NCI-H510A (cell line): ENCODE results near the gene TBP.
A peak's percentile ranks its signal among the peaks of the same experiment; 100 is the strongest.
"Not testable (repeated sequence)": the region's sequence is repeated elsewhere in the genome, so short reads cannot be mapped to it uniquely, and the experiment has no call there.

ENCODE experiments used
- DNase-seq: peaks from one replicate; lab custom pipeline; 2025; lab: John Stamatoyannopoulos, UW

The TBP gene

GRCh38 chr6:170554013-170554795 lies at the start of gene TBP:
Gene TBP, plus strand, starts transcription at chr6:170554369. Its CDS starts 2,661 bp downstream, at chr6:170557030.
- peak; percentile 95 for DNase-seq

GRCh38 chr6:170504479-170504878 lies 49.7 kb upstream of the TBP start:
- DNase-seq, result no peak

GRCh38 chr6:170505306-170505705 lies 48.9 kb upstream of the TBP start:
- DNase-seq, result peak; percentile 67

- no peak for DNase-seq
Observed at GRCh38 chr6:170506446-170506845, 47.7 kb upstream of the TBP start.

GRCh38 chr6:170507728-170508127 lies 46.4 kb upstream of the TBP start:
- not testable (repeated sequence) for DNase-seq

- DNase-seq, result not testable (repeated sequence)
Observed at GRCh38 chr6:170508275-170508674, 45.9 kb upstream of the TBP start.

- not testable (repeated sequence) for DNase-seq
Observed at GRCh38 chr6:170508892-170509722, 45.1 kb upstream of the TBP start.

GRCh38 chr6:170509723-170510018 lies 44.5 kb upstream of the TBP start:
- DNase-seq, result no peak

GRCh38 chr6:170510631-170511030 lies 43.5 kb upstream of the TBP start:
- no peak for DNase-seq

GRCh38 chr6:170512249-170512648 lies 41.9 kb upstream of the TBP start:
- no peak for DNase-seq

GRCh38 chr6:170514908-170515307 lies 39.3 kb upstream of the TBP start:
- no peak for DNase-seq

GRCh38 chr6:170516783-170517616 lies 37.2 kb upstream of the TBP start:
- DNase-seq, result peak; percentile 39

GRCh38 chr6:170522565-170523183 lies 31.5 kb upstream of the TBP start:
- peak; percentile 43 for DNase-seq

- no peak for DNase-seq
Observed at GRCh38 chr6:170523256-170524171, 30.7 kb upstream of the TBP start.

- DNase-seq, result no peak
Observed at GRCh38 chr6:170524172-170524502, 30.0 kb upstream of the TBP start.

- no peak for DNase-seq
Observed at GRCh38 chr6:170525795-170526194, 28.4 kb upstream of the TBP start.

GRCh38 chr6:170527995-170528394 lies 26.2 kb upstream of the TBP start:
- not testable (repeated sequence) for DNase-seq

GRCh38 chr6:170529839-170530469 lies 24.2 kb upstream of the TBP start:
- no peak for DNase-seq

GRCh38 chr6:170532867-170533488 lies 21.2 kb upstream of the TBP start:
- no peak for DNase-seq

GRCh38 chr6:170533792-170534191 lies 20.4 kb upstream of the TBP start:
- no peak for DNase-seq
